NCI-H2107 treated with DMSO at 0.1 percent for 48 hours (cell line): ENCODE measurements around the gene TBC1D22A.
"Not testable (repeated sequence)": the region's sequence is repeated elsewhere in the genome, so short reads cannot be mapped to it uniquely, and the experiment has no call there.

Source experiments
- DNase-seq: peaks from one replicate; lab custom pipeline; 2025; ENCODE audit not compliant: unreplicated experiment; lab: John Stamatoyannopoulos, UW

TBC1D22A gene

DNA sequence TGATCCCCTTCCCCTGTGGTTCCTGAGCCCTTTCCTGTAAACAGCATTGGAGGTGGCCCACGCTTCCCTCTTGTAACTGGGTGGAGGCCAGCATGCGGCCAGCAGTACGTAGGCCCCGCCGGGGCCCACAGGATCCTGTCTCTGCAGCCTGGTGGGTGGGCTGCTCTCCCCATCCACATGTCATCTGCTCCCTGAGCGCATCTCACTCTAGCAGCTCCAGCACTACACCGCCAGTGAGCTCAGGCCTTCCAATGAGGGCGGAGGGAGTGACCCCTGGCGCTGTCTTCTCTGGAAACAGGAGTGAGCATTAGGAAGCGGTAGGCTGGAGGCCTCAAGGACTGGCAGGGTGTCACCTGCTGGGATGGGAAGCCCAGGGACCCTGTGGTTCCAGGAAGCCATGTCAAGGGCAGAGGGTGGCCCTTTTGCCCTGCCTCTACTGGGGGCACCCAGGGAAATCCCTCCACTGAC lies 363.9 kb downstream of the TBC1D22A start:
- DNase-seq, result no peak

DNA sequence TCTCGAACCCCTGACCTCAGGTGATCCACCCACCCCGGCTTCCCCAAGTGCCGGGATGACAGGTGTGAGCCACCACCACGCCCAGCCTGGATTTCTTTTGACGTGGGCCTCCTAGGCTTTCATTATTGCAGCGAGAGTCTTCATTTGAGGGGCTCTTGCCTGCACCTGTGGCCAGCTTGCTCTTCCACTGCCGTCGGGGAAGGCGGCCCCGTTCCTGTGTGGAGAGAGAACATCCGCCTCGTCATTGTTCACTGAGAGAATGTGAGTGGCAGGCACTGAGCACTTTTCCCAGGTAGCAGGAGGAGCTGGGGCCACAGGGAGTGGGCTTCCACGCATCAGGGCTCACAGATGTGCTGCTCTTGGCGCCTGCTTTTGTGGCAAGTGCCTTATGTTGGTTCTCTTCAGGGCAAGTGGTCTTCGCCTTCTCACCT lies 365.0 kb downstream of the TBC1D22A start:
- no peak for DNase-seq

DNA sequence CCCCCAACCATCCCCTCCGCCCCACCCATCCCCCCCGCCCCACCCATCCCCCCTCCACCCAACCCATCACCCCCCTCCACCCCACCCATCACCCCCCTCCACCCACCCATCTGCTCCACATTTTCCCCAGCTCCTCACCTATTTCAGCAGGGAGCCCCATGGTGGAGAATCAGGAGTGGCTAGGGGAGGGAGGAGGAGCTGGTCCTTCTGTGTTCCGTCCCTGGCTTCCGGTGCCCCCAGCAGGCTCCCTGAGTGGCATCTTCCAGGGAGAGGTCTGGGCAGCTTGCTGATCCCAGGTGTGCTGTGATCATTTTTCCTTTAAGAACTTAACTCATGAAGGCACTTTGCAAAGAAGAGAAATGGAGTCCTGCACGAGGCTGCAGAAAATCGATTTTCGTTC lies 365.8 kb downstream of the TBC1D22A start:
- DNase-seq, result no peak

DNA sequence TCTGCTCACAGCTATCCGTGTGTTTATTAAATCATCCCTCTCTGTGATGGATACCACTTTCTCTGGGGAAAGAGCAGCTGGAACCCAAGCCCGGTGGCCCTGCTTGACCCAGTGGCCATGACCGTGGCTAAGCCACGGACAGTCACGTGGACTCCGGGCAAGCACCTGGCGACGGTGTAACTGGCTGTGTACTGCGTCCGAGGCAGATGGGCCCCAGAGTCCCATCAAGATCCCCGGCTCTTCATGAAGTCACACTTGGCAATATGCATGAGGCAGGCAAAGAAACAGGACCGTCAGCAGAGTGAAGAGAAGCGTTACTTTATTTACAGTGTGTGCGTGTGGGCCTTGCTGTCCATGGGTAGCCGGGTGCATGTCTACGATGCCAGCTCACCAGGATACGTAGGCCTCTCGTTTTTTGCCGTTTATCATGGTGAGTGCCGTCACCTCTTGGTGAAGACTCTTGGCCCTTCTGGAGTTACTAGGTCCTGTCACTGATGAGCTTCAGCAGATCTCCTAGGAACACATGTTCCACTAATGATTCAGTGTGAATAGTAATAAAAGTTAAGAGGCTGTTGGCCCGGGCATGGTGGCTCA lies 366.3 kb downstream of the TBC1D22A start:
- no peak for DNase-seq

DNA sequence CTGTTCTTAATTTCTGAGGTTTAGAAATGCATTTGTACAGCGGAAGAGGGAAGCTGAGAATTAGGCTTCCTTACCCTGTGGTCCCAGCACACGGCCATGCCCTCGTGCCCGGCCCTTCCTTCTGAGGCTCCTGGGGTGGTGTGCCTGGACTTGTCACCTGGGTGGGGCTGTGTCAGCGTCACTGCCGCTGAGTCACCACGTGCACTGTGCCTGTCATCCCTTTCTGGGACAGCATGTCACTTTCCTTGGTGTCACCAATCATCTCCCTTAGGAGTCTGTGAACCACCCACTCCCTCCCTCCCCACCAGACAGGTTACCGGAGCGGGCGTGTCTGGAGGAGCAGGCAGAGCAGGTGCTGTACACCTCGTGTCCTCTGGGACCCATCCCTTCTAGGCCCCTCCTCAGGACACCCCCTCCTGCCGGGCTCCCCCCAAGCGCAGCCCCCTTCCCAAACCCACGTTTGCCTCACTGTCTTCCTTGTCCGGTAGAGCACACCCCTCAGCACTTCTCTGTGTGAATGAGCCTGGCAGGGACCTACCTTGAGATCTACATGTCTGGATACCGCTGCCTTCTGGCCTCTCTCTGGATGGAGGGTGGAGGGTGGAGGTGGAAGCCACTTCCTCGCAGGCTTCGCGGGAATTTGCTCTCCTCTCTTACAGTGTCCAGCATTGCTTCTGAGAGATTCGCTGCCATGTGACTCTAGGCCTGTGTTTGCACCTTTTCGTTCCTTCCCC lies 367.6 kb downstream of the TBC1D22A start:
- no peak for DNase-seq

DNA sequence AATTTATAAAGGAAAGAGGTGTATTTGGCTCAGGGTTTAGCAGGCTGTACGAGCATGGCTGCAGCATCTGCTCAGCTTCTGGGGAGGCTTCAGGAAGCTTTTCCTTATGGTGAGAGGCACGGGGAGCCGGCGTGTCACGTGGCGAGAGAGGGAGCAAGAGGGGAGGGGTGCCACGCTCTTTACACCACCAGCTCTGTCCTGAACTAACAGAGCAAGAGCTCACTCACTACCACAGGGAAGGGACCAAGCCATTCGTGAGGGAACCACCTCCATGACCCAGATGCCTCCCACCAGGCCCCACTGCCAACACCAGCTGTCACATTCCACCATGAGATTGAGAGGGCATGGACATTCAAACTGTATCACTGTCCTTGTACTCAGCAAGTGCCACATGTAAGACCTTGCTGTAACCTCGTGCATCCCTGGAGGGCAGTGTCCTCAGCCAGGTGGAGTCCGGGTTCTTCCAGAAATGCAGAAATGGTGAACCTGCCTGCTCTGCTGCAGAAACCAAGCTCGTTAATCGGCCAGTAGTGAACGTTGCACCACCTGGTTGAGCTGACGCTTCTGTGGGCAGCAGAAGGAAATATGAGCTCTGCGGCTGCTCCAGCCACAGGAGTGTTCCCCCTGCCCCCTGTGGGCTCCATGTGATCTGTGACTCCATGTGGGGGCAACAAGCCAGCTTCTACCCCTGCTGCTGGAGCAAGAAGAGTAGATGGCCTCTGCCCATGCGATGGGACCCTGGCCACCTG lies 368.6 kb downstream of the TBC1D22A start:
- DNase-seq, result peak; percentile 42

DNA sequence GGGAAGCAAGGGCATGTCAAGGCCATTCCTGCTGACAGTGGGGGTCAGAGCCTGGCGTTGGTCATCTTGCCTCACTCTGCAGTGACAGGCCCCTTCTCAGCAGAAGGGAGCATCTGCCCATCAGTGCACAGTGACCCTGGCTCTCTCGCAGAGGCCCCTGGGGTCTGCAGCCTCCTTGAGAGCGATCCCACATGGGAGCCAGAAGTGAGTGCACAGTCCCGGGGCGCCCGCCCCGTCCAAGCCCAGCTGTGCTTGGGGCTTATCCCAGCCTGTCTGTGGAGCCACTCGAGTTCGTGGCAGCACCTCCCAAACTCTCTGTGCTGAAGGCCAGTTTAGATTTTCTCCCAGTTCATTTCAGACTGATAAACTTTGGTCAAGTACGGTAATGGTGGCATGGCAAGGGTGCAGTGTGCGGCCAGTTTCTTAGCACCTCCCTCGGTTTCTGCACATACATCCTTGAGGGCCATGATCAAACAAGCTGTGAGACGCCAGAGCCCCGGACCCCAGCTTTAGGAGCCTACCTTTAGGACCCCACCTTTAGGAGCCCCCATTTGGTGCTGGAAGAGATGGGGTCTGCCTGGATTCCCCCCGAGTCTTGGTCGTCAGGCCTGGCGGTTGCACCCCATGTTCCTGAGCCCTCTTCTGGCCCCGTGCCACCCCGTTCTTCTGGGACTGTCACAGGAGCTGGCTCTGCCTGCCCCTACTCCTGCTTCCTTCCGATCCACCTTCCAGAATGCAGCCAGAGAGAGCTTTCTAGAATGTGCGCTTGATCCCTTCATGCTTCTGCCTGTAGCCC lies 369.4 kb downstream of the TBC1D22A start:
- DNase-seq, result no peak

DNA sequence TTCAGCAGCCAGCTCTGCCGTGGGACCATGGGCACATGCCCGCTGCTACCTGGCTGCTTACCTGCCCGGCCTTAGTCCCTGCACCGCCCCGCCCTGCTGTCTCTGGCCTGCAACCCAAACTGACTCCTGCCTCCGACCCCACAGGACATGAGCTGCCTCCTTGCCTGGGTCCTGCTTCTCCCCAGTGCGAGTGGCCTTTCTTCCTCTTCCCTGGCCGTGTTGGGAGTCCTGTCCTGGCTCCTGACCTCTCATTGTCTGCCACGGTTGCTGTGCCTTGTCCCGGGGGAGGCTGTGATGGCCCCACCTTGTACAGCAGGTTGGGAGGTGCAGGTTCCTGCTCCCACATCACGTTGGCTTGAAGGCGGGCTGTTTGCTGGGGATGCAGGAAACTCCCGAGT lies 370.0 kb downstream of the TBC1D22A start:
- no peak for DNase-seq

DNA sequence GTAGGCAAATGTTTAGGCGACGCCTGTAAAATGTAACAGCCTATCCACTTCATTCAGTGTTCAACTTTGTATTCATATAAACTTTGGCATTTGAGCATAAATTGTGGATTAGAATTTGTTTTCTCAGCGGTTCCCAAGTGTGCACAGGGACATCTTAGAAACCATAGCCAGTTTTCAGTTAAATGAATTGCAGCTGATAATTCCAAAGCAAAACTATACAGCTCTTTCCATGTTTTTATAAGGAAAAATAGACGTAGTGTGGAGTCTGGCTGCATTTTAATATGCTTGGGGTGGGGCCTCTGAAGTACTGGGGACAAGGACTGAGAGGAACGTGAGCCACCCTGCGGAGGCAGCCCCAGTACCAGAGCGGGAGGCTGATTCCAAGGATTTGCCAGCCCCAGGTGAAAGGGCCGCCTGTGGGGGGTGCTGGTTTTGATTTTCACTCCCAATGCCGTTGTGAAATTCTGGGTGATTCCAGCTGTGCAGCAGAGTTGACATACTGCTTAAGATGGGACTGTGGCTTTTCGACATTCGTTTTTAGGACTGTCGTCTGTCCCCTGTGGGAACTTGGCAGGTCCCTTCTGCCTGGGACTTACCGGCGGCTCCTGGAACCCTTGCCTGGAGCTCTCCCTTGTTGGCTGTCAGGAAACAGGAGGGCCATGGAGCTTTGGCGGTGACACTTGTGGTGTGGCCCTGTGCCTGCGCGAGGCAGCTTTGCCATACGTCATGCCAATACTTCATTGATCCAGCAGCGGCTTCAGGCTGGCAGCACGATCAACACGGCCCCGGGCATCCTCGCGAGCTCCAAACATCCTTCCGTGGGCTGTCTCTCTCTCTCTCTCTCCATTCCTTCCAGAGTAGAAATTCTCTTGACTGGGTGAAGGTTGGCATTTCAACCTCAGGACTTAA lies 370.9 kb downstream of the TBC1D22A start:
- no peak for DNase-seq

DNA sequence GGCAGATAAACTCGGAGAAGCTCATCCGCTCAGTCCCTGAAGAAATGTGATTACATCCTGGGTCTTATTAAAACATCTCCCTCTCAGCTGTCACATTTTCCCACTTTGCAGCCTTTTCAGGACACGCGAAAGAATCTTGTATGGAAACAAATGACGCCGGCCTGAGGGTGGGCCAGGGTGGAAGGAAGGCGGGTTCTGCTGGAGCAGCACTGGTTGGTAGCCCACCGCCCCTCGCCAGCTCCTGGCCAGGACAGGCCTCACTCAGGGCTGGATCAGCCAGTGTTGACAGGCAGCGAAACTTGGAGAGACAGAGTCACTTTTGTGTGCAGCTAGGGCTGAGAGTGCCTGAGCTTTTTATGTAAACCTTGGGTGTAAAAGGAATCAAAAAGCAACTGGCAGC lies 371.8 kb downstream of the TBC1D22A start:
- no peak for DNase-seq

DNA sequence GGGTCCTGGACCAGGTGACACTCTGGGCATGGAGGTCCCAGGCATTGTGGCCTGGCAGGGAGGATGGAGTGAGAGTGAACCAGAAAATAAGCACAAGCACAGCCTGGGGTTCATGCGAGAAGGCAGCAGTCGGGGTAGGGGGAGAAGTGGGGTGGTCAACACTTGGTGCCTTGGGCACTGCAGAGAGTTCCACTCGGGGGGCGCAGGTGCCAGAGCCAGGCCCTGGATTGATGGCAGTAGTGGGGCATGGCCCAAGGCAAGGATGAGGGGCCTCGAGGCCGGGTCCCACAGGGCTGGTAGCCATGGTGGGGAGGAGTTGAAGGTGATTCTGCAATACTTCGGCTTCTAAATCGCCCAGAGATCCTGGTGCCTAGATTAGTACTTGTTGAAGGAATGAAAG lies 372.9 kb downstream of the TBC1D22A start:
- no peak for DNase-seq

DNA sequence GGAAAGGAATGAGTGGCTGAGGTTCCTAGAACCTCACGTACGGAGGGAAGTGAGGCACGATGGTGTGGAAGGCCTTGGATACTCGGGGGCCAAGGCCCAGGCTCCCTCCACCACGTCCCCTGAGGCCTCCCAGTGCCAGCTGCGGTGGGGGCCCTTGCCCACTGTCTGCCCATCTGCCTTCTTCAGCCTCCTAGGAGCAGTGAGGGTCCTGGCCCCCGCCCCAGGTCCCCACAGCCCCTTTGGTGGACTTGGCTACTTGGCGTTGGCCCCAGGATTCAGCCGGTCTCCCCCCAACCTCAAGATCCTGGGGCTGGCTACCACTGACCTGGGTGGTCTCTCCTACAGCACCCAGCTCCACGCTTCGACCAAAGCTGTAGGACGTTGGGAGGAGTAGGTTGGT lies 373.6 kb downstream of the TBC1D22A start:
- DNase-seq, result no peak

DNA sequence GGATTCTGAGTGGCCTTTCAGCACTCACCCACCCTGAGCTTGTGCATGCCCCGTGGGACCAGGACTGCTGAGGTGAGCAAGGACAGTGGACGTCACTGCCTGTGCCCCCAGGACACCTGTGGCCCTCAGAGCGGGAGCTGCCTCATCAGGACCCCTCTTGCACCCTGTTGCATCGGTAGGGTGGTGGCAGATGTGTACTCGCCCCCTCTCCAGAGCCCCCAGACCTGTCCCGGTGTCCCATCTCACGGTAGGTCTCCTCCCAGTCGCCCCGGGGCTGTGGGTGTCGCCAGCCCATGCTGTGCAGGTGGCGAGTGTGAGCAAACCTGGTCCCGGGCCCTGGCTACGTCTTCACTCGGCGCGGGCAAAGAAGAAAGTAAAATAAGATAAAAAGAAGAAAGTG lies 374.2 kb downstream of the TBC1D22A start:
- no peak for DNase-seq

DNA sequence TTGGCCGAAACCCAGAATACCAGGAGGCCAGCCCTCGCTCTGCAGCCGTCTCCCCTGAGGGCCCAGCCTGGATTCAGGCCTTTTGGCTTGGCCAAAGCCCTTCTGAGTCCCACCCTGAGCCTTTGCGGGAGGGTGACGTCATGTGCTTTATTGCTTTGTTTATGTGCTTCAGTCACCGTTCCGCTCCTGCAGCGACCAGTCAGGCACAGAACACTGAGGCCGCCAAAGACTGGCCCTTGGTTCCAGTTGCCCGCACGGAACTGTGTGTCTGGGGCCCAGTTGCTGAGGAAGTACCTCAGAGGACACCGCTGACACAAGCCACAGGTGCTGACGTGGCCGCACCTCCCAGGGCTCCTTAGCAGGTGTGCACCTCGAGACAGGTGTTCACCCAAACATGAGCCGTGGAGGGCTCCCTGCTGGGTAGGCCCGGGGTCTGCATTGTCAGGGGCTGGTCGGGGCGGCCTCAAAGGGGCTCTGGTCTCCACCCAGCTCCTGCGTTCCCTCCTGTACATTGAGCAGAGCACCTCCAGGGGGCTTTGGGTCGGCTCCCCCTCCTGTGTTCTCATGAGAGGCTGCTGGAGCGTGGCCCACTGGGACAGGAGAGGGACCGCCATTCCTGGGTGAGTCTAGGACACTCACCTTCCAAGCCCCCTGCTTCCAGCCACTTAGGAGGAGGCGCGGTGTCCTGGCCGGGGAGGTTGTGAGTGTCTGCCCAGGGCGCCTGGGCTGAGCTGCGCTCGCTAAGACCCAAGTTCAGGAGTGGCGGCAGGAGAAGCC lies 376.8 kb downstream of the TBC1D22A start:
- peak; percentile 28 for DNase-seq

DNA sequence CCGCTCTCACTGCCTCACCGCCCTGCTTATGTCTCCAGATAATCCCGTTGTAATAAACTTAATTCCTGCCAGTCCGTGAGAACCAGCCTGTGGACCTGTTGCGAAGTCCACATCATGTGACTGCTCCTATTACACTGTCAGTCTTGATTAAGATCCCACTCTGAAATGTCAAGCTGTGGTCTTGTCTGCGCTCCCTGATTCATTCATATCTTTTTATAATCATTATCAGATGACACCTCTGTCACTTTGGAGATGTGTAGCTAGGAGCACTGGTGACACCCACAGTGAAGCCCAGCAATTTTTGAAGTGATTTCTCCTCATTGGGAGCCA lies 377.3 kb downstream of the TBC1D22A start:
- DNase-seq, result no peak

DNA sequence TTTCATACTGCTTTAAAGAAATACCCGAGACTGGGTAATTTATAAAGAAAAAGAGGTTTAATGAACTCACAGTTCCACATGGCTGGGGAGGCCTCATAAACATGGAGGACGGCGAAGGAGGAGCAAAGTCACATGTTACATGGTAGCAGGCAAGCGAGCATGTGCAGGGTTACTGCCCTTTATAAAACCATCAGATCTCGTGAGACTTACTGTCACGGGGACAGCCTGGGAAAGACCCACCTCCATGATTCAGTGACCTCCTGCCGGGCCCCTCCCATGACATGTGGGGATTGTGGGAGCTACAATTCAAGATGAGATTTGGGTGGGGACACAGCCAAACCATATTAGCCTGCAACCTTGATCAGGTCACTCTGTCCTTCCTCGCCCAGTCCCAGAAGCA lies 378.5 kb downstream of the TBC1D22A start:
- not testable (repeated sequence) for DNase-seq

DNA sequence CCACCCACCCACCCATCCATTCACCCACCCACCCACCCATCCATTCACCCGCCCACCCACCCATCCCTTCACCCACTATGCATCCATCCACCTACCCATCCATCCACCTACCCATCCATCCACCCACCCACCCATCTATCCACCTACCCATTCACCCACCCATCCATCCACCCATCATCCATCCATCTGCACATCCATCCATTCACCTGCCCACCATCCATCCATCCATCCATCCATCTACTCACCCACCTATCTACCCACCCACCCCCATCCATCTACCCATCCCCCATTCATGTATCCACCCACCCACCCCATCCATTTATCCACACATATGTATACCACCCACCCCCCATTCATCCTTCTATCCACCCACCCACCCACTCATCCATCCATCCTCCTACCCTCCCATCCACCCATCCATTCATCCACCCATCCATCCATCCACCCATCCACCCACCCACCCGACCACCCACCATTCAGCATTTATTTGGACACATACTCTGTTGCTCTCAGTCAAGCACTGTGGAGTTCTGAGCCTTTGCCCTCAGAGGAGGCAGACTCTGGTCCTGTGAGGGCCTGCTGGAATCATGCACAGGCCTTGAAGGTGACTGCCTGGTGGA lies 380.1 kb downstream of the TBC1D22A start:
- no peak for DNase-seq

DNA sequence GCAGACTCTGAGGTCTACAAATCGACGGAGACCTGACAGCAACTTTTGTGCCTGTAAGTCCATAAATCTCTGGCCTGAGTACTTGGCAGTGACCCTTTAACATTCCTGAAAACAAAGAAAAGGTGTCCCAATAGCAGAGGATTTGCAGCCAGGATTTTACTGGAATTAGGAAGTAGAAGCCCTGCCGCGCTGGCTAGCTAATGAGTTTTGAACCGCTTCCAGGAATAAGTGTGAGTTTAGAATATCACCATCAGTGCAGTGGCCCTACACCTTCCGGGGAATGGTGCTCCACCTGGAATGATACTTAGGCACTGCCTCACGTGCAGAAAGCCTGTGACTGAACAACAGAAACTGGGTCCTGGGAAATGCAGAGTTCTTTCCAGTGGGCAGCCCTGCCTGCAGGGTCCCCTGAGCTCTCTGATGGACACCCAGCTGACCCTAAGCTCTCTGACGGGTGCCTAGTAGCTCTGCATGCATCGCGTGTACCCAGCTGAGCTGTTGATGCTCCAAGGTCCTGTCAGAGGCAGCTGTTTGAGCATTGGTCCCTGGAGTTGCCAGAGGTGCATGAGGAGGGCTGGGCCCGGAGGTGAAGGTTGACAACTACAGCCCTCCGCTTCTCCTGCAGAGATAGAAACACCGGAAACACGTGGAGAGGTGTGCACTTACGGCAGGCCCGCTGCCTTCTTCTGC lies 380.9 kb downstream of the TBC1D22A start:
- no peak for DNase-seq
